DOHH2 (cell line): ENCODE results near the gene REXO1.

Source experiments
- CTCF ChIP-seq: fragments of 200-600 bp; sonication (generic); IDR thresholded peaks from one replicate; pipeline ENCODE4 v1.5.1; 2014; ENCODE audit warnings: antibody characterized with exemption, mild to moderate bottlenecking, low read depth, low read length; ENCODE audit not compliant: poor library complexity, severe bottlenecking
- EZH2phosphoT487 ChIP-seq: fragments of 200-600 bp; sonication (generic); IDR thresholded peaks from 2 replicates; pipeline ENCODE4 v1.6.1; 2017; ENCODE audit warnings: borderline replicate concordance, mild to moderate bottlenecking, antibody characterized with exemption, low read length, moderate library complexity, mixed read lengths

GRCh38 chr19:1791879-1792278, 56.4 kb downstream of the REXO1 start:
- TF ChIP-seq CTCF (no peak), EZH2phosphoT487 (no peak)
